ENCODE measurements around the gene DHRSX. TPM values are rescaled to one million over a fixed set of nuclear protein-coding genes. Genes with fewer than 3 reads are reported as not detected.

Gene DHRSX
- total RNA-seq, 4 donors from 2014 or later: 19.9 to 36.5 (median 24.2) TPM

DNA sequence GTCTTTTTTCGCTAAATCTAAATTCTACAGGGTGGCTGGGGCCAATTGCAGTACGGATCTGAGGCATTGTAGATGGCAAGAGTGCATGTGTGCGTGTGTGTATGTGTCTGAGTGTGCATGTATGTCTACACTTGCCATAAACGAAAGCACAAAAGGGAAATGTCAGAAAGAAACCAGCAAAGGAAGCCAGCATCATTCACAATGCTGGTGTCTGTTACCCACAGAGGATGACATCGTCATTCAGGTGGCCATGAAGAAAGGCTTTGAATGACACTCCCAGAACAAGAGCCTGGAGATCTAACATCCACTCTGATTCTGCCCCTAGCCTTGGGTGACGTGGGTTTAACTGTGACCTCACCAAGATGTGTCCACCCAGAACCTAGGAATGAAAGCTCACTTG, 124.6 kb downstream of the DHRSX start:
- H3K4me1 ChIP-seq: no peaks in the 10 kb centered on the region
- intact Hi-C loops (cut with DNase I): no loop called here
- no peaks in the 10 kb centered on the region for H3K27me3 ChIP-seq
- no peak for DNase-seq
- no peaks in the 10 kb centered on the region for H3K9me3 ChIP-seq
- no peak overlapping the region for H3K27ac ChIP-seq
- H3K36me3 ChIP-seq: no peaks in the 10 kb centered on the region
- H3K4me3 ChIP-seq (replicated peaks in 1 of 3): no peak overlapping the region
- no peak for TF ChIP-seq POLR2A (IDR thresholded peaks at IDR 0.05)
- WGBS, 2 donors: 94 to 95% methylated on average over 6 of the region's 6 CpGs

DNA sequence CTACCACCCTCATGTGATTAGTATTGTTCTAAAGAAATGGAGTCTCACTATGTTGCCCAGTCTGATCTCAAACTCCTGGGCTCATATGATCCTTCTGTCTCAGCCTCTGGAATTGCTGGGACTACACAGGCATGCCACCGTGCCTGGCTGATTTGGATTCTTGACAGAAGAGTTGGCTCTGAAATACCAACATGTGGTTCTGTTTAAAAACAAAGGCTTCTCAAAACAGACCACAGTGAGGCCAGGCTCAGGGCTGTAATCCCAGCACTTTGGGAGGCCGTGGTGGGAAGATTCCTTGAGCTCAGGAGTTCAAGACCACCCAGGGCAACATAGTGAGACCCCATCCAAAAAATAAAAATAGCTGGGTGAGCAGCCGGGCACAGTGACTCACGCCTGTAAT, 126.7 kb downstream of the DHRSX start:
- no peaks in the 10 kb centered on the region for H3K27me3 ChIP-seq
- no peaks in the 10 kb centered on the region for H3K9me3 ChIP-seq
- H3K27ac ChIP-seq: no peak overlapping the region
- TF ChIP-seq POLR2A (IDR thresholded peaks at IDR 0.05): no peak
- TF ChIP-seq, protein P1, sequence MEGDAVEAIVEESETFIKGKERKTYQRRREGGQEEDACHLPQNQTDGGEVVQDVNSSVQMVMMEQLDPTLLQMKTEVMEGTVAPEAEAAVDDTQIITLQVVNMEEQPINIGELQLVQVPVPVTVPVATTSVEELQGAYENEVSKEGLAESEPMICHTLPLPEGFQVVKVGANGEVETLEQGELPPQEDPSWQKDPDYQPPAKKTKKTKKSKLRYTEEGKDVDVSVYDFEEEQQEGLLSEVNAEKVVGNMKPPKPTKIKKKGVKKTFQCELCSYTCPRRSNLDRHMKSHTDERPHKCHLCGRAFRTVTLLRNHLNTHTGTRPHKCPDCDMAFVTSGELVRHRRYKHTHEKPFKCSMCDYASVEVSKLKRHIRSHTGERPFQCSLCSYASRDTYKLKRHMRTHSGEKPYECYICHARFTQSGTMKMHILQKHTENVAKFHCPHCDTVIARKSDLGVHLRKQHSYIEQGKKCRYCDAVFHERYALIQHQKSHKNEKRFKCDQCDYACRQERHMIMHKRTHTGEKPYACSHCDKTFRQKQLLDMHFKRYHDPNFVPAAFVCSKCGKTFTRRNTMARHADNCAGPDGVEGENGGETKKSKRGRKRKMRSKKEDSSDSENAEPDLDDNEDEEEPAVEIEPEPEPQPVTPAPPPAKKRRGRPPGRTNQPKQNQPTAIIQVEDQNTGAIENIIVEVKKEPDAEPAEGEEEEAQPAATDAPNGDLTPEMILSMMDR (IDR thresholded peaks at IDR 0.05): no peak
- H3K4me3 ChIP-seq (replicated peaks in 1 of 3): no peak overlapping the region
- WGBS, 2 donors: 69% methylated on average over 4 of the region's 4 CpGs
- no peak for DNase-seq
- no peaks in the 10 kb centered on the region for H3K4me1 ChIP-seq
- no peaks in the 10 kb centered on the region for H3K36me3 ChIP-seq
- intact Hi-C loops (cut with DNase I): no loop called here

DNA sequence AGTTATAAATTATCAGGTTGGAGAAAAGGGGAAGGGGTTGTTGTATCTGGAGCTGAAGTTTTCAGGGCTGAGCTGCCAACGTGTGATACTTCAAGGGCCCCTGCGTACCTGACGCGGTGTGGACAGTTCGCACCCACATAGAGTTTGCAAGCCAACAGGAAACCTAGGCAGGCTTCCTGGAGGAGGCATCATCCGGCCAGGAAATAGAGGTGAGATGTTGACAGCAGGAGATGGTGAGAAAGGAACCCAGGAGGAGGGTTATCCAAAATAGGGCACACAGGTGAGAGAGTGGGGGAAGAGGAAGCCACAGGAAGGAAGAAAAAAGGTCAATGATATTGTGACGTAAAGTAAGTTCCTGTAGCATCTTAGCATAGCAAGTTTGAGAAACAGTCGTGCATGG, 127.2 kb downstream of the DHRSX start:
- DNase-seq: no peak
- H3K27ac ChIP-seq: no peak overlapping the region
- WGBS, 2 donors: 88% methylated on average over 8 of the region's 8 CpGs
- H3K4me1 ChIP-seq: no peaks in the 10 kb centered on the region
- intact Hi-C loops (cut with DNase I): no loop called here
- no peaks in the 10 kb centered on the region for H3K36me3 ChIP-seq
- TF ChIP-seq, protein P1 (IDR thresholded peaks at IDR 0.05): no peak
- TF ChIP-seq POLR2A (IDR thresholded peaks at IDR 0.05): no peak
- H3K4me3 ChIP-seq (replicated peaks in 1 of 3): no peak overlapping the region
- H3K27me3 ChIP-seq: no peaks in the 10 kb centered on the region
- H3K9me3 ChIP-seq: no peaks in the 10 kb centered on the region

DNA sequence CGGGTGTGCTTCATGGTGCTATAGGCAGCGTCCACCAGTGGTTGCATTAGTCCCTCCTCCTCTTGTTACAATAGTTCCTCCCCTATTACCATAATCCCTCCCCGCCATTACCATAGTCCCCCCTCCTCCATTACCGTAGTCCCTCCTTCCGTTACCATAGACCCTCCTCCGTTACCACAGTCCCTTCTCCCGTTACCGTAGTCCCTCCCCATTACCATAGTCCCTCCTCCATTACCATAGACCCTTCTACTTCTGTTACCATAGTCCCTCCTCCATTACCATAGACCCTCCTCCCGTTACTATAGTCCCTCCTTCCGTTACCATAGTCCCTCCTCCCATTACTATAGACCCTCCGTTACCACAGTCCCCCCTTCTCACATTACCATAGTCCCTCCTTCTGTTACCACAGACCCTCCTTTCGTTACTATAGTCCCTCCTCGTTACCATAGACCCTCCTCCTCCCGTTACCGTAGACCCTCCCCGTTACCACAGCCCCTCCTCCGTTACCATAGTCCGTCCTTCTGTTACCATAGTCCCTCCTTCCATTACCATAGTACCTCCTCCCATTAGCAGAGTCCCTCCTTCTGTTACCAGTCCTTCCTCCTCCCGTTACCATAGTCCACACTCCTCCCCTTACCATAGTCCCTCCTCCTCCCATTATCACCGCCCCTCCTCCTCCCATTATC, 129.6 kb downstream of the DHRSX start:
- no peaks in the 10 kb centered on the region for H3K4me1 ChIP-seq
- WGBS, 2 donors: 79% methylated on average over 19 to 20 of the region's 20 CpGs
- H3K27ac ChIP-seq: no peak overlapping the region
- no peak for TF ChIP-seq POLR2A (IDR thresholded peaks at IDR 0.05)
- TF ChIP-seq, protein P1 (IDR thresholded peaks at IDR 0.05): no peak
- H3K4me3 ChIP-seq (replicated peaks in 1 of 3): no peak overlapping the region
- H3K9me3 ChIP-seq: no peaks in the 10 kb centered on the region
- no peaks in the 10 kb centered on the region for H3K36me3 ChIP-seq
- DNase-seq: no peak
- no peaks in the 10 kb centered on the region for H3K27me3 ChIP-seq
- intact Hi-C loops (cut with DNase I): no loop called here

DNA sequence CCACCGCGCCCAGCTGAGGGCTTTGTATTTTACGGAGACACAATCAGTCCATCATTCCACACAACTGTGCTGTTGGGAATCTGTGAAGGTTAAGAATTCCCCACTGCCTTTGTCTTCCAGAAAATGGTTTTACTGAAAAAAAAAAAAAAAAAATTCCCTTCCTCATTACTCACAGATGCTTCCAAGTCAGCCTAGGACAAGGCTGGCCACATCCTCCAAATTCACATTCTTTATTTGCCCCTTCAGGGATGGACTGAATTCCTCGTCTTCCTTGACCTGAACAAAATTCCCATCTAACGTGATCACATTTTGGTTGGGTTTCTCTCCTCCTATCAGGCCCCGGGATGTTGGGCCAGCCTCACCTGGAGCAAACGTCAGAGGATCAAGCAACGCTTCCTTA, 130.3 kb downstream of the DHRSX start:
- intact Hi-C loops (cut with DNase I): no loop called here
- 97% methylated on average over 8 of the region's 8 CpGs for WGBS, 2 donors
- Histone ChIP-seq H3K36me3 (no peaks in the 10 kb centered on the region), H3K4me3 (replicated peaks in 1 of 3) (no peak overlapping the region), H3K27me3 (no peaks in the 10 kb centered on the region), H3K27ac (no peak overlapping the region), H3K9me3 (no peaks in the 10 kb centered on the region), H3K4me1 (no peaks in the 10 kb centered on the region)
- TF ChIP-seq, protein P1 (IDR thresholded peaks at IDR 0.05): no peak
- no peak for TF ChIP-seq POLR2A (IDR thresholded peaks at IDR 0.05)
- no peak for DNase-seq

Measured in thyroid gland (tissue), 4 donors.